GM23338 (cell line): ENCODE results near the gene CIITA. TPM values are rescaled to one million over a fixed set of nuclear protein-coding genes. Genes with fewer than 3 reads are reported as not detected.

Experiments used
- ATAC-seq: fragments of 200-7000 bp; cut with Tn5 transposase; 3 replicates; pipeline ENCODE4 v1.9.1; 2020
- DNase-seq: peaks from one replicate; pipeline ENCODE4 v3.0.0-alpha.2; 2015; ENCODE audit warnings: low spot score
- H2AFZ ChIP-seq: fragments of 200-600 bp; sonication (generic); 2 replicates; pipeline ENCODE4 v1.8.0; 2016; ENCODE audit warnings: antibody characterized with exemption, mild to moderate bottlenecking, moderate library complexity
- H3F3A ChIP-seq: fragments of 200-600 bp; sonication (generic); replicated peaks from 2 replicates; pipeline ENCODE4 v1.8.0; 2017; ENCODE audit warnings: antibody characterized with exemption, mixed run types, low read depth
- H3K27ac ChIP-seq: fragments of 200-600 bp; sonication (generic); 2 replicates; pipeline ENCODE4 v1.6.1; 2016; ENCODE audit warnings: low read depth
- H3K27me3 ChIP-seq: fragments of 200-600 bp; sonication (generic); 2 replicates; pipeline ENCODE4 v1.8.0; 2016; ENCODE audit warnings: mild to moderate bottlenecking, mixed run types, moderate library complexity; ENCODE audit not compliant: insufficient read depth
- H3K36me3 ChIP-seq: fragments of 200-600 bp; sonication (generic); 2 replicates; pipeline ENCODE4 v1.8.0; 2016; ENCODE audit warnings: mild to moderate bottlenecking; ENCODE audit not compliant: insufficient read depth
- H3K4me1 ChIP-seq: fragments of 200-600 bp; sonication (generic); 2 replicates; pipeline ENCODE4 v1.8.0; 2016; ENCODE audit warnings: mild to moderate bottlenecking, moderate library complexity; ENCODE audit not compliant: insufficient read depth
- H3K4me2 ChIP-seq: fragments of 200-600 bp; sonication (generic); 2 replicates; pipeline ENCODE4 v1.7.1; 2017; ENCODE audit warnings: mixed run types
- H3K4me3 ChIP-seq: fragments of 200-600 bp; sonication (generic); 2 replicates; pipeline ENCODE4 v1.6.1; 2016; ENCODE audit warnings: mixed run types
- H3K79me2 ChIP-seq: fragments of 200-600 bp; sonication (generic); replicated peaks from 2 replicates; pipeline ENCODE4 v1.8.0; 2017; ENCODE audit warnings: mild to moderate bottlenecking; ENCODE audit not compliant: insufficient read depth
- H3K9me2 ChIP-seq: fragments of 200-600 bp; sonication (generic); 2 replicates; pipeline ENCODE4 v1.8.0; 2017; ENCODE audit not compliant: insufficient read depth
- H4K20me1 ChIP-seq: fragments of 200-600 bp; sonication (generic); replicated peaks from 2 replicates; pipeline ENCODE4 v1.8.0; 2017; ENCODE audit warnings: mild to moderate bottlenecking; ENCODE audit not compliant: insufficient read depth
- H3K27ac Mint-ChIP-seq: 2 replicates; pipeline ENCODE4 v1.8.0; 2020; ENCODE audit warnings: inconsistent platforms, mild to moderate bottlenecking, moderate library complexity, mixed read lengths
- H3K27me3 Mint-ChIP-seq: 3 replicates; pipeline ENCODE4 v1.8.0; 2022; ENCODE audit warnings: low read depth, mild to moderate bottlenecking, moderate library complexity, mixed read lengths, inconsistent platforms; ENCODE audit not compliant: insufficient read depth, poor library complexity
- H3K36me3 Mint-ChIP-seq: 3 replicates; pipeline ENCODE4 v1.8.0; 2021; ENCODE audit warnings: low read depth, mild to moderate bottlenecking, inconsistent platforms, moderate library complexity, mixed read lengths
- H3K4me1 Mint-ChIP-seq: 3 replicates; pipeline ENCODE4 v1.8.0; 2020; ENCODE audit warnings: mild to moderate bottlenecking, inconsistent platforms, mixed read lengths
- H3K4me3 Mint-ChIP-seq: 3 replicates; pipeline ENCODE4 v1.8.0; 2021; ENCODE audit warnings: moderate library complexity, mild to moderate bottlenecking, inconsistent platforms, mixed read lengths
- H3K9me3 Mint-ChIP-seq: 3 replicates; pipeline ENCODE4 v1.8.0; 2020; ENCODE audit warnings: moderate library complexity, mild to moderate bottlenecking, inconsistent platforms, mixed read lengths
- CREB1 ChIP-seq: fragments of 250-450 bp; sonication (Bioruptor Pico); IDR thresholded peaks from 2 replicates; pipeline ENCODE4 v1.5.0; 2020; ENCODE audit warnings: low read depth, mild to moderate bottlenecking, moderate library complexity
- EZH2 ChIP-seq: fragments of 200-600 bp; sonication (generic); IDR thresholded peaks from one replicate; pipeline ENCODE4 v1.8.0; 2017; ENCODE audit warnings: antibody characterized with exemption, mild to moderate bottlenecking, low read depth; ENCODE audit not compliant: unreplicated experiment
- EZH2phosphoT487 ChIP-seq: fragments of 200-600 bp; sonication (generic); IDR thresholded peaks from one replicate; pipeline ENCODE4 v1.8.1; 2018; ENCODE audit warnings: antibody characterized with exemption; ENCODE audit not compliant: unreplicated experiment
- JUNB ChIP-seq: IDR thresholded peaks from one replicate; pipeline ENCODE4 v1.6.1; 2016; ENCODE audit warnings: antibody characterized with exemption; ENCODE audit not compliant: unreplicated experiment
- NANOG ChIP-seq: IDR thresholded peaks from 2 replicates; pipeline ENCODE4 v1.6.1; 2016; ENCODE audit warnings: antibody characterized with exemption, borderline replicate concordance
- POLR2AphosphoS5 ChIP-seq: IDR thresholded peaks from 2 replicates; pipeline ENCODE4 v1.6.1; 2016; ENCODE audit warnings: antibody characterized with exemption, low read depth
- STAT1 ChIP-seq: IDR thresholded peaks from one replicate; pipeline ENCODE4 v1.6.1; 2016; ENCODE audit warnings: antibody characterized with exemption; ENCODE audit not compliant: unreplicated experiment
- ZNF114 ChIP-seq: fragments of 250-450 bp; sonication (Bioruptor Pico); IDR thresholded peaks from 2 replicates; pipeline ENCODE4 v1.5.0; 2020; ENCODE audit warnings: mild to moderate bottlenecking, moderate library complexity
- ZNF331 ChIP-seq: fragments of 250-450 bp; sonication (Bioruptor Pico); IDR thresholded peaks from 2 replicates; pipeline ENCODE4 v1.5.0; 2020; ENCODE audit warnings: low read depth, mild to moderate bottlenecking, moderate library complexity
- polyA plus RNA-seq: library from polyadenylated mRNA; unstranded; fragments of >200 nt; fragmentation: Nextera tagmentation; extraction: Ambion mirVana; gene quantifications from 2 replicates; pipeline ENCODE4 v1.2.1, GENCODE V29; 2016
- total RNA-seq: library from RNA; depleted of rRNA; stranded (reverse); fragments of >200 nt; shearing (Covaris generic); gene quantifications from 2 replicates; pipeline ENCODE4 v1.2.3, GENCODE V29; 2014
- TF ChIP-seq, protein P1 (sequence below): IDR thresholded peaks from 2 replicates; pipeline ENCODE4 v1.6.1; 2016; ENCODE audit warnings: antibody characterized with exemption
- TF ChIP-seq, protein P2 (sequence below), 2 experiments: fragments of 200-600 bp in 1 of 2; sonication (generic) in 1 of 2; conservative IDR thresholded peaks; 2 replicates each; pipeline versions ENCODE4 v1.5.1 to v1.6.1; 2016 to 2017; ENCODE audit warnings: antibody characterized with exemption in 2 of 2, low read depth in 2 of 2, mild to moderate bottlenecking in 2 of 2, moderate library complexity in 1 of 2
- TF ChIP-seq, protein P3 (sequence below): IDR thresholded peaks from one replicate; pipeline ENCODE4 v1.6.1; 2018; ENCODE audit warnings: antibody characterized with exemption; ENCODE audit not compliant: unreplicated experiment

The CIITA gene
- total and polyA plus RNA-seq, 2 experiments from 2014 or later = 0.10 to 0.57 TPM

DNA sequence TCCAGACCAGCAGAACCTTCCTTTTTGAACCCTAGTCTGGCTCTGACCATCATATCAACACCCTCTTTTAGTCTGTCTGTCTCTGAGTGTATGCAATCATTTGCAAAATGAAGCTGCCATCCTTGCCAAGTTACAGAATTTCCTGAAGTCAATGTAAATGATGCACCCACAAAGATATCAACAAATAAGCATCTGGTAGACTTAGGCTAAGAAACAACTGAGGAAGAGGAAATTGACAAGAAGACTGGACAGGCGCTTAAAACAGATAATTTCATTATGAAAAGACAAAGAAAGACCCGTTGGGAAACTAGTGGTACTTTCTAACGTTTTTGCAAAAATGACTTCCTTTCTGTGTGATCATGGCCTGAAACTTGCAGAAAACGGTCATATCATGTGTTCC lies 24.7 kb upstream of the CIITA start:
- Histone ChIP-seq H3F3A (no peaks in the 10 kb centered on the region), H2AFZ (no peak overlapping the region), H3K36me3 (no peaks in the 10 kb centered on the region), H3K4me2 (no peak overlapping the region), H3K9me2 (no peaks in the 10 kb centered on the region), H4K20me1 (no peaks in the 10 kb centered on the region), H3K27ac (no peak overlapping the region), H3K4me1 (no peaks in the 10 kb centered on the region), H3K79me2 (no peaks in the 10 kb centered on the region), H3K4me3 (no peak overlapping the region), H3K27me3 (no peaks in the 10 kb centered on the region)
- H3K27ac Mint-ChIP-seq = no peak overlapping the region
- H3K36me3 Mint-ChIP-seq = no peaks in the 10 kb centered on the region
- no peaks in the 10 kb centered on the region for H3K9me3 Mint-ChIP-seq
- no peaks in the 10 kb centered on the region for H3K4me1 Mint-ChIP-seq
- DNase-seq = no peak
- peaks cover 8% of the 10 kb centered on the region for H3K27me3 Mint-ChIP-seq
- H3K4me3 Mint-ChIP-seq = no peak overlapping the region
- no peak for ATAC-seq
- TF ChIP-seq, protein P1, sequence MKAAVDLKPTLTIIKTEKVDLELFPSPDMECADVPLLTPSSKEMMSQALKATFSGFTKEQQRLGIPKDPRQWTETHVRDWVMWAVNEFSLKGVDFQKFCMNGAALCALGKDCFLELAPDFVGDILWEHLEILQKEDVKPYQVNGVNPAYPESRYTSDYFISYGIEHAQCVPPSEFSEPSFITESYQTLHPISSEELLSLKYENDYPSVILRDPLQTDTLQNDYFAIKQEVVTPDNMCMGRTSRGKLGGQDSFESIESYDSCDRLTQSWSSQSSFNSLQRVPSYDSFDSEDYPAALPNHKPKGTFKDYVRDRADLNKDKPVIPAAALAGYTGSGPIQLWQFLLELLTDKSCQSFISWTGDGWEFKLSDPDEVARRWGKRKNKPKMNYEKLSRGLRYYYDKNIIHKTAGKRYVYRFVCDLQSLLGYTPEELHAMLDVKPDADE = no peak
- no peak for TF ChIP-seq EZH2
- TF ChIP-seq, protein P2, sequence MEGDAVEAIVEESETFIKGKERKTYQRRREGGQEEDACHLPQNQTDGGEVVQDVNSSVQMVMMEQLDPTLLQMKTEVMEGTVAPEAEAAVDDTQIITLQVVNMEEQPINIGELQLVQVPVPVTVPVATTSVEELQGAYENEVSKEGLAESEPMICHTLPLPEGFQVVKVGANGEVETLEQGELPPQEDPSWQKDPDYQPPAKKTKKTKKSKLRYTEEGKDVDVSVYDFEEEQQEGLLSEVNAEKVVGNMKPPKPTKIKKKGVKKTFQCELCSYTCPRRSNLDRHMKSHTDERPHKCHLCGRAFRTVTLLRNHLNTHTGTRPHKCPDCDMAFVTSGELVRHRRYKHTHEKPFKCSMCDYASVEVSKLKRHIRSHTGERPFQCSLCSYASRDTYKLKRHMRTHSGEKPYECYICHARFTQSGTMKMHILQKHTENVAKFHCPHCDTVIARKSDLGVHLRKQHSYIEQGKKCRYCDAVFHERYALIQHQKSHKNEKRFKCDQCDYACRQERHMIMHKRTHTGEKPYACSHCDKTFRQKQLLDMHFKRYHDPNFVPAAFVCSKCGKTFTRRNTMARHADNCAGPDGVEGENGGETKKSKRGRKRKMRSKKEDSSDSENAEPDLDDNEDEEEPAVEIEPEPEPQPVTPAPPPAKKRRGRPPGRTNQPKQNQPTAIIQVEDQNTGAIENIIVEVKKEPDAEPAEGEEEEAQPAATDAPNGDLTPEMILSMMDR (conservative IDR thresholded peaks at IDR 0.05; ENCODE audit: low read depth in 2 of 2) = no peak
- TF ChIP-seq JUNB = no peak
- TF ChIP-seq CREB1 (CRISPR knock-in tag) = no peak
- TF ChIP-seq ZNF114 = no peak
- no peak for TF ChIP-seq POLR2AphosphoS5
- no peak for TF ChIP-seq NANOG
- TF ChIP-seq, protein P3, sequence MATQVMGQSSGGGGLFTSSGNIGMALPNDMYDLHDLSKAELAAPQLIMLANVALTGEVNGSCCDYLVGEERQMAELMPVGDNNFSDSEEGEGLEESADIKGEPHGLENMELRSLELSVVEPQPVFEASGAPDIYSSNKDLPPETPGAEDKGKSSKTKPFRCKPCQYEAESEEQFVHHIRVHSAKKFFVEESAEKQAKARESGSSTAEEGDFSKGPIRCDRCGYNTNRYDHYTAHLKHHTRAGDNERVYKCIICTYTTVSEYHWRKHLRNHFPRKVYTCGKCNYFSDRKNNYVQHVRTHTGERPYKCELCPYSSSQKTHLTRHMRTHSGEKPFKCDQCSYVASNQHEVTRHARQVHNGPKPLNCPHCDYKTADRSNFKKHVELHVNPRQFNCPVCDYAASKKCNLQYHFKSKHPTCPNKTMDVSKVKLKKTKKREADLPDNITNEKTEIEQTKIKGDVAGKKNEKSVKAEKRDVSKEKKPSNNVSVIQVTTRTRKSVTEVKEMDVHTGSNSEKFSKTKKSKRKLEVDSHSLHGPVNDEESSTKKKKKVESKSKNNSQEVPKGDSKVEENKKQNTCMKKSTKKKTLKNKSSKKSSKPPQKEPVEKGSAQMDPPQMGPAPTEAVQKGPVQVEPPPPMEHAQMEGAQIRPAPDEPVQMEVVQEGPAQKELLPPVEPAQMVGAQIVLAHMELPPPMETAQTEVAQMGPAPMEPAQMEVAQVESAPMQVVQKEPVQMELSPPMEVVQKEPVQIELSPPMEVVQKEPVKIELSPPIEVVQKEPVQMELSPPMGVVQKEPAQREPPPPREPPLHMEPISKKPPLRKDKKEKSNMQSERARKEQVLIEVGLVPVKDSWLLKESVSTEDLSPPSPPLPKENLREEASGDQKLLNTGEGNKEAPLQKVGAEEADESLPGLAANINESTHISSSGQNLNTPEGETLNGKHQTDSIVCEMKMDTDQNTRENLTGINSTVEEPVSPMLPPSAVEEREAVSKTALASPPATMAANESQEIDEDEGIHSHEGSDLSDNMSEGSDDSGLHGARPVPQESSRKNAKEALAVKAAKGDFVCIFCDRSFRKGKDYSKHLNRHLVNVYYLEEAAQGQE = no peak

DNA sequence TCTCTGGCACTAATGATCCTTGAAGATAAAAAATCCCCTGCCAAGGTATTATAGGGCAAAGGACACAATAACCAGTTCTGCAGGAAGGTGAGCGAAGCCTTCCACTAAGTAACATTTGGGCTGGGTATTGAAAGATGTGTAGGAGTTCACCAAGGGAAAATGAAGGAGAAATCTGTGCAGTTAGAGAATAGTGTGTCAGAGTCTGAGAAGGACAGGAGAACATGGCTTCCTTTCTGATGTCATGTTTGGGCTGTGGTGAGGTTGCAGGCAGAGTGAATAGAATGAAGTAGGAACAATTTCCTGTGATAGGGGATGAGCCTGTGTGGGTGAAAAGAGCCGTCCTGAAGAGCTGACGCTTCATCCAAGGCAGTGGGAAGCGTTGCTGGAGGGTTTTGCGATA lies 24.1 kb upstream of the CIITA start:
- Histone ChIP-seq H2AFZ (no peak overlapping the region), H3K27ac (no peak overlapping the region), H3K4me2 (no peak overlapping the region), H3F3A (no peaks in the 10 kb centered on the region), H3K79me2 (no peaks in the 10 kb centered on the region), H3K4me3 (no peak overlapping the region), H3K27me3 (no peaks in the 10 kb centered on the region), H3K4me1 (no peaks in the 10 kb centered on the region), H3K36me3 (no peaks in the 10 kb centered on the region), H4K20me1 (no peaks in the 10 kb centered on the region), H3K9me2 (no peaks in the 10 kb centered on the region)
- no peaks in the 10 kb centered on the region for H3K36me3 Mint-ChIP-seq
- H3K27me3 Mint-ChIP-seq = peaks cover 6% of the 10 kb centered on the region
- H3K27ac Mint-ChIP-seq = no peak overlapping the region
- DNase-seq (no peak), ATAC-seq (no peak)
- H3K4me3 Mint-ChIP-seq = no peak overlapping the region
- no peaks in the 10 kb centered on the region for H3K4me1 Mint-ChIP-seq
- no peaks in the 10 kb centered on the region for H3K9me3 Mint-ChIP-seq
- TF ChIP-seq EZH2phosphoT487 = no peak
- TF ChIP-seq CREB1 (CRISPR knock-in tag) = no peak
- TF ChIP-seq, protein P3 = no peak
- no peak for TF ChIP-seq ZNF331 (CRISPR knock-in tag)
- TF ChIP-seq, protein P1 = no peak
- no peak for TF ChIP-seq STAT1
- no peak for TF ChIP-seq POLR2AphosphoS5
- no peak for TF ChIP-seq JUNB
- TF ChIP-seq ZNF114 = no peak
